Tibial nerve (tissue), 4 donors: Measurements from ENCODE around the gene RNF145.
"Not testable (repeated sequence)": the region's sequence is repeated elsewhere in the genome, so short reads cannot be mapped to it uniquely, and the experiment has no call there.

Experiments used
- CTCF ChIP-seq, 5 experiments: fragments of 200-600 bp in 3 of 5; fragments of 450-650 bp in 2 of 5; sonication (generic) in 3 of 5; IDR thresholded peaks; one replicate each; pipeline ENCODE4 v1.5.1; 2016 to 2019; ENCODE audit warnings: antibody characterized with exemption in 5 of 5, mild to moderate bottlenecking in 3 of 5, moderate library complexity in 2 of 5
- EP300 ChIP-seq, 2 donors: sonication (generic); formaldehyde crosslinking; IDR thresholded peaks; one replicate each; pipeline ENCODE4 v1.6.1; 2017; ENCODE audit warnings: antibody characterized with exemption in 2 of 2, mild to moderate bottlenecking in 1 of 2

- not testable (repeated sequence) for TF ChIP-seq CTCF, EP300 (IDR thresholded peaks at IDR 0.05)
Measured at GRCh38 chr5:159145160-159145559, 64.2 kb downstream of the RNF145 start.
